ENCODE results near the gene RPN1.

- TF ChIP-seq GATA3 (IDR thresholded peaks at IDR 0.05; ENCODE audit: low read depth, low read length) (no peak), GATA2 (IDR thresholded peaks at IDR 0.05; ENCODE audit: low read depth, low read length) (no peak)
Measured at GRCh38 chr3:128578346-128578745, 72.3 kb downstream of the RPN1 start.

All from SH-SY5Y (cell line).